Right lobe of liver (tissue), 6 donors: ENCODE data around the gene ZFP62. TPM values are rescaled to one million over a fixed set of nuclear protein-coding genes. Genes with fewer than 3 reads are reported as not detected.

Source experiments
- ATAC-seq, 4 donors: fragments of 200-7000 bp; cut with Tn5 transposase; one replicate each; pipeline ENCODE4 v1.9.1; 2020; ENCODE audit warnings: mild to moderate bottlenecking in 4 of 4, moderate library complexity in 4 of 4
- DNase-seq, 3 donors: peaks; one replicate each; pipeline ENCODE4 v3.0.0-alpha.2; 2020
- H3K27ac ChIP-seq, 3 donors: fragments of 200-600 bp; one replicate each; pipeline ENCODE4 v1.8.0; 2022
- H3K27me3 ChIP-seq, 2 donors: fragments of 200-600 bp; one replicate each; pipeline ENCODE4 v1.8.0; 2022
- H3K36me3 ChIP-seq, 4 donors: fragments of 200-600 bp; sonication (generic) in 1 of 4; one replicate each; pipeline versions ENCODE4 v1.5.1 to v1.8.0; 2017 to 2022; ENCODE audit warnings: control low read depth in 1 of 4
- H3K4me1 ChIP-seq, 4 donors: fragments of 200-600 bp; sonication (generic) in 1 of 4; one replicate each; pipeline versions ENCODE4 v1.5.1 to v1.8.0; 2017 to 2022; ENCODE audit warnings: control low read depth in 1 of 4
- H3K4me3 ChIP-seq, 3 donors: fragments of 200-600 bp; one replicate each; pipeline ENCODE4 v1.8.0; 2022
- H3K9me3 ChIP-seq, 4 donors: fragments of 200-600 bp; sonication (generic) in 1 of 4; one replicate each; pipeline versions ENCODE4 v1.5.1 to v1.8.0; 2017 to 2022; ENCODE audit warnings: control low read depth in 1 of 4
- CTCF ChIP-seq, 4 donors: fragments of 200-600 bp in 3 of 4; fragments of 450-650 bp in 1 of 4; IDR thresholded peaks; one replicate each; pipeline versions ENCODE4 v1.5.1 to v1.8.0; 2016 to 2022; ENCODE audit warnings: antibody characterized with exemption in 4 of 4, mild to moderate bottlenecking in 2 of 4
- POLR2A ChIP-seq: fragments of 450-650 bp; IDR thresholded peaks from one replicate; pipeline ENCODE4 v1.6.1; 2017; ENCODE audit warnings: antibody characterized with exemption, mild to moderate bottlenecking
- WGBS: methylation state at CpG from one replicate; pipeline ENCODE4 v1.1.6; 2018; ENCODE audit warnings: low coverage, low lambda C conversion rate; ENCODE audit not compliant: insufficient coverage; ENCODE audit errors: missing lambda C conversion rate; 5-methylcytosine and 5-hydroxymethylcytosine counted together
- intact Hi-C, 2 donors: fragments of 100-400 bp; cut with DNase I; formaldehyde crosslinking; loops; one replicate each; pipeline versions ENCODE4 v1.11.2 to v1.14.1; 2022
- total RNA-seq, 6 experiments: library from RNA; depleted of rRNA in 2 of 6; stranded (reverse); fragments of >200 nt in 2 of 6; fragmentation: NEBNext Ultra II Directional in 3 of 6; extraction: Animal tissue kit (Norgen Biotek cat#: 25700) in 3 of 6; gene quantifications; one replicate each; pipeline versions ENCODE4 v1.1.0 to v1.2.4, GENCODE V29; 2016 to 2023
- donor health status: DM: no; HTN: yes; CAD: no.
- donor health status: DM: no; HTN: no; CAD: no.
- donor health status: DM: no; HTN: no; CAD: no.
- donor health status: DM: no; HTN: yes; CAD: no.
- donor health status: DM: no; HTN: yes; CAD: no.

The ZFP62 gene
- total RNA-seq, 6 experiments from 2014 or later: 3.6 to 9.0 (median 6.0) TPM

GRCh38 chr5:180825768-180826525 is 35.1 kb downstream of the ZFP62 start:
- Histone ChIP-seq H3K36me3 (no peaks in the 10 kb centered on the region), H3K9me3 (no peaks in the 10 kb centered on the region), H3K4me1 (peaks cover 0 to 13% (median 0%) of the 10 kb centered on the region in 4 donors), H3K4me3 (no peak overlapping the region), H3K27me3 (no peaks in the 10 kb centered on the region), H3K27ac (peak overlapping the region in 2 of 3 donors; percentile 10 to 41)
- TF ChIP-seq POLR2A (no peak), CTCF (IDR thresholded peaks at IDR 0.05) (no peak)
- DNase-seq: peak in 2 of 3 donors; percentile 64 to 69
- intact Hi-C loops: no loop called here
- ATAC-seq: peak; percentile 43 to 75 (median 62)
- WGBS: 71% methylated on average over 1 of the region's 3 CpGs

GRCh38 chr5:180824630-180825476 is 36.2 kb downstream of the ZFP62 start:
- intact Hi-C loops: no loop called here
- peak overlapping the region in 1 of 3 donors; percentile 20 for H3K27ac ChIP-seq
- ATAC-seq (no peak), DNase-seq (no peak)
- 68% methylated on average over 10 of the region's 10 CpGs for WGBS
- no peaks in the 10 kb centered on the region for H3K27me3 ChIP-seq
- no peaks in the 10 kb centered on the region for H3K9me3 ChIP-seq
- no peak overlapping the region for H3K4me3 ChIP-seq
- peaks cover 0 to 13% (median 0%) of the 10 kb centered on the region in 4 donors for H3K4me1 ChIP-seq
- TF ChIP-seq POLR2A (no peak), CTCF (IDR thresholded peaks at IDR 0.05) (no peak)
- H3K36me3 ChIP-seq: no peaks in the 10 kb centered on the region

- Histone ChIP-seq H3K27ac (peak overlapping the region in 1 of 3 donors; percentile 20), H3K36me3 (no peaks in the 10 kb centered on the region), H3K9me3 (no peaks in the 10 kb centered on the region), H3K4me1 (peaks cover 0 to 13% (median 0%) of the 10 kb centered on the region in 4 donors), H3K4me3 (no peak overlapping the region), H3K27me3 (no peaks in the 10 kb centered on the region)
- TF ChIP-seq POLR2A (no peak), CTCF (IDR thresholded peaks at IDR 0.05) (no peak)
- 71% methylated on average over 6 of the region's 6 CpGs for WGBS
- DNase-seq (no peak), ATAC-seq (no peak)
- intact Hi-C loops: no loop called here
These were observed 37.0 kb downstream of the ZFP62 start for GRCh38 chr5:180823940-180824629.

GRCh38 chr5:180823346-180823745 is 37.7 kb downstream of the ZFP62 start:
- no peak for ATAC-seq
- no peaks in the 10 kb centered on the region for H3K9me3 ChIP-seq
- no peaks in the 10 kb centered on the region for H3K27me3 ChIP-seq
- no peaks in the 10 kb centered on the region for H3K36me3 ChIP-seq
- no peak for TF ChIP-seq POLR2A
- TF ChIP-seq CTCF (IDR thresholded peaks at IDR 0.05): no peak
- WGBS: 100% methylated on average over 1 of the region's 7 CpGs
- no peak overlapping the region for H3K27ac ChIP-seq
- intact Hi-C loops: no loop called here
- peaks cover 0 to 13% (median 0%) of the 10 kb centered on the region in 4 donors for H3K4me1 ChIP-seq
- no peak for DNase-seq
- no peak overlapping the region for H3K4me3 ChIP-seq
